Heart left ventricle (tissue), 13 donors: ENCODE results near the gene ZBTB7B.

Experiments used
- CTCF ChIP-seq, 12 donors: fragments of 200-600 bp; sonication (generic) in 4 of 12; IDR thresholded peaks; one replicate each; pipeline versions ENCODE4 v1.5.0 to v1.8.0; 2018 to 2022; ENCODE audit warnings: antibody characterized with exemption in 12 of 12, mild to moderate bottlenecking in 5 of 12
- POLR2A ChIP-seq, 2 donors: fragments of 450-650 bp; IDR thresholded peaks; one replicate each; pipeline ENCODE4 v1.6.1; 2017; ENCODE audit warnings: antibody characterized with exemption in 2 of 2, mild to moderate bottlenecking in 2 of 2, moderate library complexity in 2 of 2
- donor health status: ischemic (EF 13 %, LVEDD 7.1; RV severe dilation, severe dysfunction).
- donor health status: DM: no; HTN: yes; CAD: no.
- donor health status: DM: no; HTN: no; CAD: no.
- donor health status: ischemic (EF 25% LVEDD 6.9; RV normal size, moderate dysfunction).
- donor health status: ischemic (EF 25% LVEDD 5.7; RV mildly dilated, moderate dysfunction).
- donor health status: ischemic (EF 35%, LVEDD 5.7; RV mildly dilated, moderate dysfunction).
- donor health status: nonischemic (EF 11% LVEDD 7.7; RV severe dilation, severe dysfunction).
- donor health status: DM: yes; HTN: yes; CAD: no.
- donor health status: PGD.
- donor health status: ischemic (EF 29% LVEDD 5.4; RV normal size, mild dysfunction).
- donor health status: nonischemic (EF 23%, LVEDD 6.1; RV moderate dilation, normal function).

- TF ChIP-seq CTCF (IDR thresholded peaks at IDR 0.05) (peak; percentile 85 to 97 (median 92)), POLR2A (IDR thresholded peaks at IDR 0.05) (no peak)
Observed at GRCh38 chr1:155050560-155051341, 48.1 kb downstream of the ZBTB7B start, which contains the start of gene ADAM15.
